ENCODE results near the gene TGIF1. TPM values are rescaled to one million over a fixed set of nuclear protein-coding genes. Genes with fewer than 3 reads are reported as not detected.

Gene TGIF1
- 17.2 TPM for total RNA-seq

GRCh38 chr18:3450012-3450798 lies at the start of gene TGIF1:
TSS of gene TGIF1 (plus strand) at chr18:3450172. CDS start at chr18:3450490, 318 bp downstream.

Other genes starting within 250 kb of the TGIF1 start
- 2.2 TPM for gene MYOM1, start 230.2 kb upstream of the TGIF1 start, total RNA-seq
- gene MYL12A, start 202.4 kb upstream of the TGIF1 start, total RNA-seq: 39.1 TPM
- gene MYL12B, start 188.0 kb upstream of the TGIF1 start, total RNA-seq: 143 TPM